Mesendoderm (in vitro differentiated cells): ENCODE measurements around the gene RNF217.

Source experiments
- DNase-seq: peaks from one replicate; pipeline ENCODE4 v3.0.0; 2013
- H2AK5ac ChIP-seq: 2 replicates; pipeline ENCODE4 v1.6.1; 2013; ENCODE audit warnings: low read length, inconsistent platforms
- H2BK120ac ChIP-seq: 2 replicates; pipeline ENCODE4 v1.6.1; 2013; ENCODE audit warnings: low read depth, mild to moderate bottlenecking, low read length, moderate library complexity, mixed read lengths
- H2BK15ac ChIP-seq: replicated peaks from 2 replicates; pipeline ENCODE4 v1.6.1; 2013; ENCODE audit warnings: low read depth, mild to moderate bottlenecking, moderate library complexity
- H2BK5ac ChIP-seq: 2 replicates; pipeline ENCODE4 v1.6.1; 2013; ENCODE audit warnings: low read length, inconsistent platforms
- H3K18ac ChIP-seq: 2 replicates; pipeline ENCODE4 v1.6.1; 2013; ENCODE audit warnings: mild to moderate bottlenecking, low read length, mixed read lengths
- H3K23ac ChIP-seq: one replicate; pipeline ENCODE4 v1.6.1; 2013; ENCODE audit warnings: low read length
- H3K27ac ChIP-seq: 2 replicates; pipeline ENCODE4 v1.5.1; 2013; ENCODE audit warnings: low read depth, mild to moderate bottlenecking, inconsistent platforms, low read length, moderate library complexity
- H3K27me3 ChIP-seq: 2 replicates; pipeline ENCODE4 v1.6.1; 2013; ENCODE audit warnings: low read length, control low read depth, mild to moderate bottlenecking, inconsistent platforms; ENCODE audit not compliant: insufficient read depth, poor library complexity
- H3K36me3 ChIP-seq: 2 replicates; pipeline ENCODE4 v1.6.1; 2013; ENCODE audit warnings: low read length, inconsistent platforms; ENCODE audit not compliant: control insufficient read depth, insufficient read depth
- H3K4ac ChIP-seq: one replicate; pipeline ENCODE4 v1.6.1; 2013; ENCODE audit warnings: low read depth, mild to moderate bottlenecking, low read length, moderate library complexity
- H3K4me1 ChIP-seq: 2 replicates; pipeline ENCODE4 v1.6.1; 2013; ENCODE audit warnings: low read depth, low read length, inconsistent platforms; ENCODE audit not compliant: control insufficient read depth
- H3K4me2 ChIP-seq: 2 replicates; pipeline ENCODE4 v1.6.1; 2013; ENCODE audit warnings: low read length
- H3K4me3 ChIP-seq: 2 replicates; pipeline ENCODE4 v1.5.1; 2013; ENCODE audit warnings: mild to moderate bottlenecking, low read length
- H3K56ac ChIP-seq: one replicate; pipeline ENCODE4 v1.6.1; 2013; ENCODE audit warnings: low read length
- H3K79me1 ChIP-seq: 2 replicates; pipeline ENCODE4 v1.6.1; 2013; ENCODE audit warnings: low read length, inconsistent platforms
- H3K79me2 ChIP-seq: 2 replicates; pipeline ENCODE4 v1.6.1; 2013; ENCODE audit warnings: mild to moderate bottlenecking, low read length; ENCODE audit not compliant: control insufficient read depth, insufficient read depth
- H3K9ac ChIP-seq: 2 replicates; pipeline ENCODE4 v1.6.1; 2013; ENCODE audit warnings: low read length, inconsistent platforms
- H4K5ac ChIP-seq: one replicate; pipeline ENCODE4 v1.6.1; 2013; ENCODE audit warnings: low read length
- H4K8ac ChIP-seq: one replicate; pipeline ENCODE4 v1.6.1; 2013; ENCODE audit warnings: low read depth, mild to moderate bottlenecking, control low read depth, low read length, moderate library complexity
- WGBS: extraction: QIAGEN DNeasy Blood & Tissue Kit; methylation state at CpG from one replicate; pipeline ENCODE4 v1.1.7; 2013; ENCODE audit warnings: low lambda C conversion rate, missing lambda C conversion rate; ENCODE audit not compliant: insufficient coverage; ENCODE audit errors: extremely low coverage; 5-methylcytosine and 5-hydroxymethylcytosine counted together

RNF217 gene

DNA sequence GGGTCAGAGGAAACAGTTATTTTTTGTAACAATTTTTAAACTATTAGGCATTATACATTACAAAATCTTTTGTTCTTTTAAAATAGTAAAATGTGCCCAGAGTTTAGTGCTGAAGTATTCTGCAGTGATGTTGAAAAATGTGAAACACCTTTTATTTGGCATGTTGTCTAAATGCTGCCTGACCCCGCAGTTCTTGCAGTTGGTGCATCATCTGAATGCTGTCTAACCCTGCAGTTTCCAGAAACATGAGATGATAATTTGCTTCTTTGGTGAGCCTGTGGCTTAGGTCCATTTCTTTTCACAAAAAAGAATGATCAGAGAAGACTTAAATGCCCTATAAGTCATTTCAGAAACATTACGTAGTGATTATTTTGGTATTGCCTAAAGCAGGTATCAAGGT lies 82.4 kb downstream of the RNF217 start:
- H4K5ac ChIP-seq = no peak overlapping the region
- DNase-seq = no peak
- no peaks in the 10 kb centered on the region for H3K79me1 ChIP-seq
- H3K18ac ChIP-seq = no peak overlapping the region
- no peaks in the 10 kb centered on the region for H3K36me3 ChIP-seq
- no peak overlapping the region for H4K8ac ChIP-seq
- no peak overlapping the region for H3K56ac ChIP-seq
- no peak overlapping the region for H3K27ac ChIP-seq
- no peak overlapping the region for H2AK5ac ChIP-seq
- no peak overlapping the region for H3K4ac ChIP-seq
- H2BK5ac ChIP-seq = no peak overlapping the region
- no peak overlapping the region for H3K4me2 ChIP-seq
- no peak overlapping the region for H2BK15ac ChIP-seq
- no peak overlapping the region for H3K9ac ChIP-seq
- no CpG with 5 or more reads among the region's 2 CpGs for WGBS
- H3K4me1 ChIP-seq = peaks cover 3% of the 10 kb centered on the region
- no peak overlapping the region for H3K23ac ChIP-seq
- H3K4me3 ChIP-seq = no peak overlapping the region
- no peaks in the 10 kb centered on the region for H3K27me3 ChIP-seq
- H3K79me2 ChIP-seq = no peaks in the 10 kb centered on the region
- no peak overlapping the region for H2BK120ac ChIP-seq

DNA sequence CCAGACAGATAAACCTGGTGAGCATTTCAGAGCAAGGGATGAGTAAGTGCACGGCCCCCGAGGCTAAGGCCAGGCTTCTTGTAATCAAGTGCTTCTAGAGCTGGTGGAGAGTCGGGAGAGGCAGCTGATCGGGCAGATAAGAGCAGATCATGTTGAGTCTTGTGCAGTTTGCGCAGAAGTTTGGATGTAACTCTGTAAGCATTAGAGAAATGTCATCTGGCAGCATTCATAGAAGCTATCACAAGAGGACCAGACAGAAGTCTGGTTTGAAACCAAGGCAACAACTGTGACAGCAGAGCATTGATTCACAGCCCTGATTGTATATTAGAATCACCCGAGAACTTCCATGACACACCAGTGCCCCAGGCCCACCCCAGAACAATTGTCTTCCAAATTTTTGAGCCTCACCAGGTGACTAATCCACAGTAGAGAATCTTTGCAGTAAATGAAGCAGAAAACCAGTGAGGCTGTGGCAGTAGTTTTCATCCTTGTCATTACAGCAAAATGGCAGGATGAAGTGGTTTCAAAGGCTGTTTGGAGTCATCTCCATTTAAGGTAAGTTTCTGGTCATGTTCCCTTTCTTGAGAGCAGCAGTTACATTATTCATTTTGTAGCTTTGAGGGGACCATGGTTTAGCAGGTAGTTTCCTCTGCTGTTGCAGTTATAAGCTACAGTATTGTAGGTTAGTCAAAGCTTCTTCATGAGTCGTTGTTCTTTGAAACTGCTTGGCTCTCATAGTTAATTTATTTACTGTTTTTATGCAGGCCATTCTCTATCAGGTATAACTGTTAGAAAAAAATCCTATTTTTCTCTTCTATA lies 84.1 kb downstream of the RNF217 start:
- no peaks in the 10 kb centered on the region for H3K27me3 ChIP-seq
- no peak overlapping the region for H3K56ac ChIP-seq
- no peak overlapping the region for H3K4ac ChIP-seq
- H4K5ac ChIP-seq = no peak overlapping the region
- H2BK15ac ChIP-seq = no peak overlapping the region
- WGBS = no CpG with 5 or more reads among the region's 7 CpGs
- H3K18ac ChIP-seq = no peak overlapping the region
- no peak overlapping the region for H2BK120ac ChIP-seq
- H3K79me2 ChIP-seq = no peaks in the 10 kb centered on the region
- H3K9ac ChIP-seq = no peak overlapping the region
- H3K79me1 ChIP-seq = no peaks in the 10 kb centered on the region
- H4K8ac ChIP-seq = no peak overlapping the region
- peak; percentile 46 for DNase-seq
- H2BK5ac ChIP-seq = no peak overlapping the region
- peaks cover 3% of the 10 kb centered on the region for H3K4me1 ChIP-seq
- H3K4me2 ChIP-seq = no peak overlapping the region
- no peak overlapping the region for H3K23ac ChIP-seq
- no peak overlapping the region for H2AK5ac ChIP-seq
- H3K4me3 ChIP-seq = no peak overlapping the region
- no peak overlapping the region for H3K27ac ChIP-seq
- H3K36me3 ChIP-seq = no peaks in the 10 kb centered on the region

DNA sequence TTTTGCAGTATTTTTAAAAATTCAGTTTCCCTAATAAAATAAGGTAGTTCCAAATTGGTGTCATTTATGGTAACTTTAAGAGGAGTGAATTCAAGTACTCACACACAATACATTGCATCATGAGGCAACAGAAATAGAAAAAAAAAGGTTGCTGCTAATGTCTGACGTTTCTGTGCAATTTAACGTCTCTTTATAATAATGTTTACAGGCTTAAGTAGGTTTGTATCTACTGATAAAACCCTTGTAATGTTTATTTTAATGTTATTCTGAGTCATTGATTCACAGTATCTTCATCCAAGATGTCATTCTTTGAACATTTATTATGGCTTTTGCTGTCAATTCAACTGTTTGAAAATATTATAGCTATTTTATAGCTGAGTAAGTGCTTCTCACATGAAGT lies 86.0 kb downstream of the RNF217 start:
- Histone ChIP-seq H2BK5ac (no peak overlapping the region), H2BK120ac (no peak overlapping the region), H3K79me2 (no peaks in the 10 kb centered on the region), H3K56ac (no peak overlapping the region), H3K27me3 (no peaks in the 10 kb centered on the region), H4K5ac (no peak overlapping the region), H4K8ac (no peak overlapping the region), H3K4ac (no peak overlapping the region), H3K4me3 (no peak overlapping the region), H2BK15ac (no peak overlapping the region), H3K18ac (no peak overlapping the region), H3K27ac (no peak overlapping the region), H3K79me1 (no peaks in the 10 kb centered on the region), H2AK5ac (no peak overlapping the region), H3K4me2 (no peak overlapping the region), H3K4me1 (peaks cover 3% of the 10 kb centered on the region), H3K9ac (no peak overlapping the region), H3K23ac (no peak overlapping the region), H3K36me3 (no peaks in the 10 kb centered on the region)
- no CpG with 5 or more reads among the region's 2 CpGs for WGBS
- DNase-seq = no peak

DNA sequence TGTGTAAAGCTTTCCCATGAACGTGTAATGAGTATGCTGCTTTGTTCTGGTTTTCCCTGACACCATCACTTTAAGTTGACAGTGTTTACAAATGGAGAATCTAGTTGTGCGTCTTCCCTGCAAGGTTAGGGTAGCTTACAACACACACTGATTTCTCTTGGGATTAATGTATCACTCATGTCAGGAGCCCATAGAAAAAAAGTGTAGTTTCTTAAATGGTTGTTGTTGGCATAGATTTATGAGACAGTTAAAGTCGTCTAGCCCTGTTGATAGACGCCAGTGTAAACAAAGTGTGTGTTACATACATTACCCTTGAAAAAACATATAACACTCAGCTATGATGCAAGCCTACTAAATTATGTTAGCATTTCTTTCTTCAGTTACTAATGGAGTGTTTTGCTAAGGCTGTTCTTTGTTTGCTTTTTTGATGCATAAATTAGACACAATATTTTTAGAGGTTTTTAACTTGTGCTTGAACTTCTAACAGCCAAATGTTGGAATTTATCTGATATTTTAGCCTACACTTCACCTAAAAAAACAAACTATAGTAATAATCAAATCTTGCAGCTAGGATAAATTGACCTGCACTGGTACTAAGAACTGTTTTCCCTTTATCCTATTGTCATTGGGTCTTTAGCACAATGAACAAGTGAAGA lies 88.6 kb downstream of the RNF217 start:
- H3K4me1 ChIP-seq = peaks cover 3% of the 10 kb centered on the region
- no peak overlapping the region for H3K23ac ChIP-seq
- no peak overlapping the region for H3K18ac ChIP-seq
- H3K27ac ChIP-seq = no peak overlapping the region
- no peak overlapping the region for H2BK15ac ChIP-seq
- H3K56ac ChIP-seq = no peak overlapping the region
- H3K4me3 ChIP-seq = no peak overlapping the region
- no peaks in the 10 kb centered on the region for H3K27me3 ChIP-seq
- no peak overlapping the region for H3K4ac ChIP-seq
- H2AK5ac ChIP-seq = no peak overlapping the region
- DNase-seq = no peak
- WGBS = no CpG with 5 or more reads among the region's 4 CpGs
- H3K79me1 ChIP-seq = no peaks in the 10 kb centered on the region
- H4K5ac ChIP-seq = no peak overlapping the region
- H3K4me2 ChIP-seq = no peak overlapping the region
- no peaks in the 10 kb centered on the region for H3K79me2 ChIP-seq
- H3K36me3 ChIP-seq = no peaks in the 10 kb centered on the region
- H2BK120ac ChIP-seq = no peak overlapping the region
- H2BK5ac ChIP-seq = no peak overlapping the region
- no peak overlapping the region for H3K9ac ChIP-seq
- no peak overlapping the region for H4K8ac ChIP-seq

DNA sequence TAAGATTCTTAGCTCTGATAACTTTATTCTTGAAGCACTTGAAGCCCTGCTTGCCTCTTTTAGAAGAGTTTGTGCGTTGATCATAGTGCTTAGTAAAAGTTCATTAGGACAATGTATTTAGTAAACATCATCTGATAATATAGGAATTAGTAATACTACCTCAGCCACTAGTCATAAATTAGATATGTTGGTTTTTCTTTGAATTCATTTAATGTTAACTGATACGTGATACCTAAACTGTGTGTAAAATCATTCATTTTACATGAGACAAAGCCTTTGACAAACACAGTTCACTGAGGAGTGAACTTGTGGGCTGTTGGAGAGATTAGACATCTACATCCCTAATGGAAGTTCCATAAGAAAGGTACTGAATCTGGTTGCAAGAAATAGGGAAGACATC lies 91.6 kb downstream of the RNF217 start:
- no peak overlapping the region for H4K8ac ChIP-seq
- H3K27ac ChIP-seq = no peak overlapping the region
- H3K4me3 ChIP-seq = no peak overlapping the region
- no peak overlapping the region for H2BK15ac ChIP-seq
- H2BK120ac ChIP-seq = no peak overlapping the region
- H4K5ac ChIP-seq = no peak overlapping the region
- H2BK5ac ChIP-seq = no peak overlapping the region
- no peaks in the 10 kb centered on the region for H3K79me2 ChIP-seq
- H3K9ac ChIP-seq = no peak overlapping the region
- no peak overlapping the region for H2AK5ac ChIP-seq
- H3K4me2 ChIP-seq = no peak overlapping the region
- no peak overlapping the region for H3K23ac ChIP-seq
- no peak for DNase-seq
- no peaks in the 10 kb centered on the region for H3K36me3 ChIP-seq
- H3K56ac ChIP-seq = no peak overlapping the region
- no peak overlapping the region for H3K18ac ChIP-seq
- no peaks in the 10 kb centered on the region for H3K4me1 ChIP-seq
- H3K4ac ChIP-seq = no peak overlapping the region
- no peaks in the 10 kb centered on the region for H3K79me1 ChIP-seq
- no CpG with 5 or more reads among the region's 2 CpGs for WGBS
- no peaks in the 10 kb centered on the region for H3K27me3 ChIP-seq
